ENCODE data around the gene OXGR1.
"Not testable (repeated sequence)": the region's sequence is repeated elsewhere in the genome, so short reads cannot be mapped to it uniquely, and the experiment has no call there.

Gene OXGR1

DNA sequence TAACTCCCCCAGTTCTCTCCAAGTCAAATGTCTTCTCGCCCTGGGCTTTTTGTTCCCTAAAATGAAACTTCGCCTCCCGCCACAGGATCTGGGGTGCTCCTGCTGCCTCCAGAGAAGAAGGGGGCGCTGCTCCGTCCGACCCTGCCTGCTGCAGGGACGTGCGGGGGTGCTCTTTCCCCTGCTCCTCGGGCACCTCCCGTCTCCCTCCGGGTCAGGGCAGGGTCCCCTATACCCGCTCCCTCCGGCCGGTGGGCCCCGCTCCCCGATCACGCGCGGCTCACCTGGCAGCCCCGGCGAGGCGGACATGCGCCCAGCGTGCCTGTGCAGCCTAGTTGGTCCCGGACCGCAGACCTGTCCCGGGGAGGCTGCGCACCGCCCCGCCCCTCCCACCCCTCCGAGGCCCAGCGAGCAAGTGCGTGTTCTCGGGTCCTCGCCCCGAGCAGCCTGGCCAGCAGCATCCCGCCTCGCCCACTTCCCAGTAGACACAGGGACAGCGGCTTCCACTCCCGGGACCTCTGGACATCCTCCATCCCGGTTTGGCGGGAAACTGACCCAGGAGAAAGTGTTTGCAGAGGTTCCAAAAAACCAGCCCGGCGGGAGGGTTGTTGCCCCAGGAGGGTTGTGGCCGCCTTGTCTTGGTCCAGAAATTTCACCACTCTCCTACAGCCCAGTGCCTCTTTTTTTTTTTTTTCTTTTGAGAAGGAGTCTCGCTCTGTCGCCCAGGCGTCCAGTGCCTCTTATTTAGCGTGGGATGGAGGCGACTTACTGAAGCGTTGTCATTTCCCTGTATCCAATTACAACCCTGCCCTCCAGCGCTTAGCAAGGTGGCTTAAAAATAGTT lies at the start of gene OXGR1:
TSS of gene OXGR1 (minus strand) at position 460 of the 841 bp plus-strand sequence. CDS start 6,717 bp downstream, outside the sequence.
- DNase-seq: peak; percentile 13

DNA sequence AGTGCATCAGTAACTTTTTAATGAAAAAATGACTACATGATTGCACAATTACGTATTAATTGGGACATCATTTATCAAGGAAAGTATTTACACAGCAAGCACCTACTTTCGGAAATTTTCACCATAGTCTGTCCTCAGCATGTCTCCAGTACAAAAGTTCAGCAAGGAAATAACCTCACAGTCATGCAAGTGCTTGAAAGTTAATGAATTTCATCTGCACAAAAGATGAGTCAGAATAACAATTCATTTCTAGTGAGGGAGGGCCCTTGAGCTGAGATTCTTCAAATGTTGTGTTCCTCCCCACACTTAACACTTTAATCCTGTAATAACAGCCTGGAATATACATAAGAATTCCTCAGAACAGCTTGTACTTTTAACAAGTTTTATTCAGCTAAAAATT lies 49.0 kb upstream of the OXGR1 start:
- no peak for DNase-seq

DNA sequence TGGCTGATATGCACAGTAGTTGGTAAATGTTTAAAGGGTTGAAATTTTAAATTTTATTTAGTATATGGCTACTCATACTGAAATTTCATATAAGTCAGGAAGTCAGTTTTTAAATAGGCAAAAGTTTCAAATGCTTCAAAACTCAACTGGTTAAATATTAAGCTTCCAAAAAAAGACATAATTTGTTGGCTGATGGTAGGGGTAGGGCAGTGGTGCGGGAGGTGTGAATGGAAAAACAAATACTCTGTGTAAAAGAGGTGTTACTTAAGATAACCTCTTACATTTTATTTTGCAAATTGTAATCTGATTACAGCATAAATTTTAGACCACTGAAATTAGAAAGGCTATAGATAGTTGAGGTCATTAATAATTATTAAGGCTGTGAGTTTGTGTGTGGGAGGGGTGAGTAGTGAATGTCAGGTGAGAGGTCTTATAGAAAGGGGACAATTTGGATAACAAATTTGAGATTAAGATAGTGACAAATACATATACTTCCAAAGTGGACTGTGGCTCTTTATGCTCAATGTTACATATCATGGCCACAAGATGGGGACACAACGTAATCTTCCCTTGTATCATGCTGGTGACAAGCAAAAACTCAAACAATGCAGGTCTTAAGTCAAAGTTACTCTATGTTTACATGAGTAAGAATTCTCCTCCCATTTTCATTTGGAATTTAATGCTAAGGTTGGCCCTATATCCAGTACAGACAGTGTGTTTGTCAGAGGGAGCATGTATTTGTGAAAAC lies 36.6 kb upstream of the OXGR1 start:
- peak; percentile 57 for DNase-seq

- DNase-seq: peak; percentile 69
Observed at GRCh38 chr13:97028441-97029299, 34.4 kb upstream of the OXGR1 start.

- DNase-seq: no peak
Observed at GRCh38 chr13:97027162-97027554, 32.9 kb upstream of the OXGR1 start.

DNA sequence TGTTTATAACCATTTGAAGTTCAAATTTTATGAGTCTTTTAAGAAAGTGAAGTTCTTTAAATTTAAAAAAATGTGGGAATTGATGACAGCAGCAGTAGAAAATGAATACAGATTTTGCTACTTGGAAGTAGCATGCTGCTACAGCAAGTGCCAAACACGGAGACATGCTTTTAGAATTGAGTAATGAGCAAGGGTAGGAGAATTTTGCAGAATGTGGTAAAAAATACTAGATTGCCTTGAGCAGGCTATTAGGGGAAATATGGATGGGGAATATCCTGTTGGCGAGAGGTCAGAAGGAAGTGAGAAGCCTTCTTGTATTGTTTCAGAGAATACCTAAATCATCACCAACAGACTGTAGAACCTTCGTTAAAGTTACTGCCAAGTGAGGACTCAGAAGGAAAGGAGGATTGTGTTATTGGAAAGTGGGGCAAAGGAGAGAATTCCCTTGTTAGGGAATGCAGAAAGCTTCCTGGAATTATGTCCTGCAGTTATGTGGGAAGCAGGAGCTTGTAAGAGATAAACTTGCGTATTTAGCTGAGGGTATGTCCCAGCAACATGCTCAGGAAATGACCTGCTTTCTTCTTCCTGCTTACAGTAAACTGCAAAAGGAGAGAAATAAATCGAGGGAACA lies 32.4 kb upstream of the OXGR1 start:
- no peak for DNase-seq

- not testable (repeated sequence) for DNase-seq
Observed at GRCh38 chr13:97023812-97024211, 29.5 kb upstream of the OXGR1 start.

- no peak for DNase-seq
Observed at GRCh38 chr13:97023117-97023516, 28.8 kb upstream of the OXGR1 start.

- no peak for DNase-seq
Observed at GRCh38 chr13:97021241-97021640, 27.0 kb upstream of the OXGR1 start.

DNA sequence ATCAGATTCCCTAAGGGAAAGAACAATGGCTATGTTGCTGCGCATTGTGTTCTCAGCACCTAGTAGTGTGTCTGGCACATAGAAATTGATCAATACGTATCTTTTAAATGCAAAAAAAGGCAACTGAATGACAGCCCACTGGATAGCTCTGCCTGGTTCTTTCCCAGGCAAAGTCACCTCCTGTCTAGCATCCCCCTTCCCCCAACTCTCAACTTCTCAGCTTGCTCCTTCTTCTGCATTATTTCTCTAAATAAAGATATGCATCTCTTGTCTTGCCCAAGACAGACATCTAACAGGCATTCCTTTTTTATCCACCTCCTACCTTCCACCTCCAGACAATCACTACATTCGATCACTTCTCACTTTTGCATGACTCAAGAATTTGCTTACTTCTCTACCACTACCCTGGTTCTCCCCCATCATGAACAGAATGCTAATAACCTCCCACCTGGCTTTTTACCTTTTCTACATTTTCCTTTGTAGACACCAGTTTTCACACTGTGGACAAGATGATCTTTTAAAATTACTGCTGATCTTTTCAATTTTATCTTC lies 26.5 kb upstream of the OXGR1 start:
- no peak for DNase-seq

DNA sequence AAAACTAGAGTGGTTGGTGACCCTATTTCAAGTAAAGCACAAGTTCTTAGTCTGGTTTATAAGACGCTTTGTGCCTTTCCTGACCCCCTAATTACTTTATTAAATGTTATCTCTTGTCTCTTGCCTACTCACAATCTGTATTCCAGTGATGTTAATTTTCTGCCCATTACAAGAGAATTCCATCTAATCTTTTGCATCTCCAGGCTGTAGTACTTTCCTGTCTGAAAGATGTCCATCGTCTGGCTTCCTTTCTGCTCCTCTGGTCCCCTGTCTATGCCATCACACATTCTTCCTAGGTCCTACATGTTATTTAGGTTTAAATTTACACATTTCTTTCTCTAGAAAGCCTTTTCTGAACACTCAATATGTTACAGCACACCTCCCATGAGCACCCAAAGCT lies 25.9 kb upstream of the OXGR1 start:
- DNase-seq: no peak

- DNase-seq: no peak
Observed at GRCh38 chr13:97019236-97019635, 25.0 kb upstream of the OXGR1 start.

GRCh38 chr13:97018029-97018819 lies 23.9 kb upstream of the OXGR1 start:
- peak; percentile 78 for DNase-seq

DNA sequence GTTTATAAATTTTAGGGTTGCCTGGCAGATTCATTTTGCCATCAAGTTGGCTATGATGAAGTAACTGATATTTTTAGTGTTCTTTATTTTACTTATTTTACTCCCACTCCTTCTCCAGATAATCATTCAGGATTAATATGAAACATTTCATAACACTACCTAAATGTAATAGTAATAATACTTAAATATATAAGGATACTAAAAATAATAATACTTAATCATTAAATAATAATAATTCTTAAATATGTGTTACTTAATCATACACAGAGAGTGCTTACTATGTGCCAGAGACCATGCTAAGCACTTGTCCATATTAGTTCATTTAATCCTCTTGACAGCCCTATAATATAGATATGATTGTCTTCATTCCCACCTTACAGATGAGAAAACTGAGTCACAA lies 23.0 kb upstream of the OXGR1 start:
- DNase-seq: no peak

- DNase-seq: peak; percentile 14
Observed at GRCh38 chr13:97015661-97016350, 21.5 kb upstream of the OXGR1 start.

DNA sequence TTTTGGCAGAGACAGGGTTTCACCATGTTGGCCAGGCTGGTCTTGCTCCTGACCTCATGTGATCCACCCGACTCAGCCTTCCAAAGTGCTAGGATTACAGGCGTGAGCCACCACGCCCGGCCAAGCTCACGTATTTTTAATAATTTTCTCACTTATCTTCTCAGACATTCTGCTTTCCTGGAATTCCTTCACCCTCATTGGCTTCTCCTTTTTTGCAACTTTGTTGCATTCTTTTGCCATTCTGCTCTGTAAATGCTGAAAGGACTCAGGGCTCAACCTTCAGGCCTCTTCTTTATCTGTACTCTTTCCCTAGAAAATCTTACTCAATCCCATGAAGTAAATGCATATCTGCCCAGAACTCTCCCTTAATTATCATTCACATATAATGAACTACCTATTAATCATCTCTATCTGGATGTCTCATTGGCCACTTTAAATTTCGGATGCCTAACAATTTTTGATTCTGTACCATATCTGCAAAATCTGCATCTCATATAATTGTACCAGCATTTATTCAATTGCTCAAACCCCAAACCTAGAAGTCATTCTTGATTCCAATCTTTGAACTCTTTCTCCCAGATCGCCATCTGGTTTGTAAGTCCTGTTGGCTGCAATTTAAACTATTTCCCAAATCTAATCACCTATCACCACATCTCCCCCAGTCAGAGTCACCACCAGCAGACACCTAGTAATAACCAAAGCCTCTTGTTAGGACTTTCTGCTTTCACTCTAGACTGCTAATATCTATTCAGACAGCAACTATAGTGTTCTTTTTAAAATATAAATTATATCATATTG lies 18.2 kb upstream of the OXGR1 start:
- no peak for DNase-seq

DNA sequence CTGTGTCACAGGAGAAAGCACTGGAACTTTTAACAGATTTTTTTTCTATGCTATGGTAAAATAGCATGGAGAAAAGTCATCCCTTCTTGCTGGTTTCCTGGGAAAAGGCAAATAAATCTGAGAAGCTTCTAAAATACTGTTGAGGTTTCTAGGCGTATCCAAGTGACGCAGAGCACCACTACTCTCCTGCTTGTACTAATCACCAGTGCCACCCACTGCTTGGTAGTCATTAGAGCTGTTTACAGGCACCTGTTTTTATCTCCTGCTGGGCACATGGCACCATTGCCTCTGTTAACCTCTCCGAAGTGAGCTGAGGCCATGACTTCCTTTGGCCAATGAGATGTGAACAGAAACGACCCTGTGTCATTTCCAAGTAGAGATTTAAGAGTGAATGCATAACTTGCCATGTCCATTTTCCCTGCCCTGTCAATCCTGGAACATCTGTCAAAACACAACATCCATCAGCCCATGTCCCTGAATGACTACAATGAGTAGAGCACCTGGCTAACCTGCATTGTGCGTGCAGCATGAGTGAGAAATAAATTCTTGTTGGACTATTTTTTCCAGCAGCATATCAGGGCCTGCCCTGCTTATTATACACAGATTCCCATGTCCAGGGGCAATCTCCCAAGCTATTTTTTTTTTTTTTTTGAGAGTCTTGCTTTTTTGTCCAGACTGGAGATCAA lies 17.3 kb upstream of the OXGR1 start:
- no peak for DNase-seq

GRCh38 chr13:97008643-97009042 lies 14.4 kb upstream of the OXGR1 start:
- no peak for DNase-seq

GRCh38 chr13:97005625-97006262 lies 11.5 kb upstream of the OXGR1 start:
- DNase-seq: no peak
